KMS-11 (cell line): ENCODE measurements around the gene CEP63.
"Not testable (repeated sequence)": the region's sequence is repeated elsewhere in the genome, so short reads cannot be mapped to it uniquely, and the experiment has no call there.

Experiments
- H2AFZ ChIP-seq: fragments of 200-600 bp; sonication (generic); 2 replicates; pipeline ENCODE4 v1.6.1; 2016; ENCODE audit warnings: antibody characterized with exemption, mixed run types, low read depth
- H3K27ac ChIP-seq: fragments of 200-600 bp; sonication (generic); 2 replicates; pipeline ENCODE4 v1.6.1; 2016; ENCODE audit warnings: mild to moderate bottlenecking, mixed run types
- H3K27me3 ChIP-seq: fragments of 200-600 bp; sonication (generic); 2 replicates; pipeline ENCODE4 v1.6.1; 2017; ENCODE audit warnings: mild to moderate bottlenecking, low read depth, mixed run types, moderate library complexity; ENCODE audit not compliant: insufficient read depth
- H3K36me3 ChIP-seq: fragments of 200-600 bp; sonication (generic); 2 replicates; pipeline ENCODE4 v1.6.1; 2017; ENCODE audit warnings: mild to moderate bottlenecking, mixed run types; ENCODE audit not compliant: insufficient read depth
- H3K4me1 ChIP-seq: fragments of 200-600 bp; sonication (generic); 2 replicates; pipeline ENCODE4 v1.6.1; 2016; ENCODE audit warnings: mild to moderate bottlenecking, low read depth, mixed run types; ENCODE audit not compliant: poor library complexity, severe bottlenecking
- H3K4me2 ChIP-seq: fragments of 200-600 bp; sonication (generic); 2 replicates; pipeline ENCODE4 v1.7.0; 2016; ENCODE audit warnings: mild to moderate bottlenecking, mixed run types
- H3K4me3 ChIP-seq: fragments of 200-600 bp; sonication (generic); IDR thresholded peaks from 2 replicates; pipeline ENCODE4 v1.6.1; 2017; ENCODE audit warnings: low read depth, low read length, mixed read lengths; ENCODE audit not compliant: insufficient read depth
- H3K79me2 ChIP-seq: fragments of 200-600 bp; sonication (generic); 2 replicates; pipeline ENCODE4 v1.6.1; 2016; ENCODE audit warnings: low read depth, mixed run types; ENCODE audit not compliant: insufficient read depth
- H3K9ac ChIP-seq: fragments of 200-600 bp; sonication (generic); 2 replicates; pipeline ENCODE4 v1.6.1; 2016; ENCODE audit warnings: mild to moderate bottlenecking, mixed run types
- H4K20me1 ChIP-seq: fragments of 200-600 bp; sonication (generic); 2 replicates; pipeline ENCODE4 v1.6.1; 2016; ENCODE audit warnings: mild to moderate bottlenecking, mixed run types; ENCODE audit not compliant: insufficient read depth
- TF ChIP-seq, protein P1 (sequence below): fragments of 200-600 bp; sonication (generic); conservative IDR thresholded peaks from 2 replicates; pipeline ENCODE4 v1.6.1; 2017; ENCODE audit warnings: low read depth, mild to moderate bottlenecking, antibody characterized with exemption, low read length, moderate library complexity, mixed read lengths

The CEP63 gene

GRCh38 chr3:134590766-134591165, 104.9 kb downstream of the CEP63 start:
- TF ChIP-seq, protein P1, sequence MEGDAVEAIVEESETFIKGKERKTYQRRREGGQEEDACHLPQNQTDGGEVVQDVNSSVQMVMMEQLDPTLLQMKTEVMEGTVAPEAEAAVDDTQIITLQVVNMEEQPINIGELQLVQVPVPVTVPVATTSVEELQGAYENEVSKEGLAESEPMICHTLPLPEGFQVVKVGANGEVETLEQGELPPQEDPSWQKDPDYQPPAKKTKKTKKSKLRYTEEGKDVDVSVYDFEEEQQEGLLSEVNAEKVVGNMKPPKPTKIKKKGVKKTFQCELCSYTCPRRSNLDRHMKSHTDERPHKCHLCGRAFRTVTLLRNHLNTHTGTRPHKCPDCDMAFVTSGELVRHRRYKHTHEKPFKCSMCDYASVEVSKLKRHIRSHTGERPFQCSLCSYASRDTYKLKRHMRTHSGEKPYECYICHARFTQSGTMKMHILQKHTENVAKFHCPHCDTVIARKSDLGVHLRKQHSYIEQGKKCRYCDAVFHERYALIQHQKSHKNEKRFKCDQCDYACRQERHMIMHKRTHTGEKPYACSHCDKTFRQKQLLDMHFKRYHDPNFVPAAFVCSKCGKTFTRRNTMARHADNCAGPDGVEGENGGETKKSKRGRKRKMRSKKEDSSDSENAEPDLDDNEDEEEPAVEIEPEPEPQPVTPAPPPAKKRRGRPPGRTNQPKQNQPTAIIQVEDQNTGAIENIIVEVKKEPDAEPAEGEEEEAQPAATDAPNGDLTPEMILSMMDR = no peak
- no peaks in the 10 kb centered on the region for H3K4me1 ChIP-seq
- H3K9ac ChIP-seq = no peak overlapping the region
- H3K27ac ChIP-seq = no peak overlapping the region
- H2AFZ ChIP-seq = no peak overlapping the region
- H4K20me1 ChIP-seq = no peaks in the 10 kb centered on the region
- no peak overlapping the region for H3K4me3 ChIP-seq
- no peaks in the 10 kb centered on the region for H3K79me2 ChIP-seq
- H3K36me3 ChIP-seq = no peaks in the 10 kb centered on the region
- H3K27me3 ChIP-seq = no peaks in the 10 kb centered on the region
- no peak overlapping the region for H3K4me2 ChIP-seq

DNA sequence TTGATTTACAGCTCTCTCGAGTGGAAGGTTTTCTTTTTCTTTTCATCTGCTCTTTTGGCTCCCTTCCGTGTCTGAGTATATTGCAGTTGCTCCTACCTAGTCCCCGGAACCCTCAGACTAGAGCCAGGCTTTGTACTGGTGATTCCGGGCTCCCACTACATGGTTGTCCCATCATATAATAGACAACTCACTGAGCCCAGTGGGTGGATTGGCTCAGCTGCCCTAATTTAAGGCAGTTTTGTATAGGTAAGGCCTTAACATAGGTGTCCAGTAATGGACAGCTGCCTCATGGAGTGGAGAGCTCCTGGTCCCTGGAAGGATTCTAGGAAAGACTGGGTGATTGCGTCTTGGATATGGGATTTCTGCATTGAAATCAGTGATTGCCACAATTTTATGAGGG, 106.9 kb downstream of the CEP63 start:
- TF ChIP-seq, protein P1 = no peak
- Histone ChIP-seq H4K20me1 (no peaks in the 10 kb centered on the region), H3K4me1 (no peaks in the 10 kb centered on the region), H3K4me3 (no peak overlapping the region), H3K9ac (no peak overlapping the region), H3K36me3 (no peaks in the 10 kb centered on the region), H3K79me2 (no peaks in the 10 kb centered on the region), H3K27me3 (no peaks in the 10 kb centered on the region), H3K27ac (no peak overlapping the region), H3K4me2 (no peak overlapping the region), H2AFZ (no peak overlapping the region)

DNA sequence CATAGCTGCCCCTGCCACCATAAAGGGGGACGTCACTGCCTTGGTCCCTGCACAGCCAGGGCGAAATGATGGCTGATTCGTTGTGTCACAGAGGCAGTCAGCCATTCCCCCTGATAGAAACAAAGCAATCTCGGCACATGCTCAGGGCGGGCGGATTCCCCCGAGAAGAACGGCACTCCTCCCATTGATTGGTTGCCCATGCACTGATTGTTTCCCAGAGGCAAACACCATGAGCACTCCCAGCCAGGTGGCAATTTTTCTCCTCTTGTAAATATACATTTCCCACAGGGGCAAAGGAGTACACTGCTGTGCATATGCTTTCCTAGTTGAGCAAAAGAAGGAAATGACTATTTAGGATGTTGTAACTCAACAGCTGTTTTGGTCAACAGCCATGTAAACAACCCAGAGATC, 108.5 kb downstream of the CEP63 start:
- no peak overlapping the region for H2AFZ ChIP-seq
- TF ChIP-seq, protein P1 = no peak
- no peaks in the 10 kb centered on the region for H4K20me1 ChIP-seq
- H3K4me2 ChIP-seq = no peak overlapping the region
- H3K27ac ChIP-seq = no peak overlapping the region
- H3K9ac ChIP-seq = no peak overlapping the region
- H3K79me2 ChIP-seq = no peaks in the 10 kb centered on the region
- no peaks in the 10 kb centered on the region for H3K36me3 ChIP-seq
- no peaks in the 10 kb centered on the region for H3K27me3 ChIP-seq
- H3K4me1 ChIP-seq = no peaks in the 10 kb centered on the region
- no peak overlapping the region for H3K4me3 ChIP-seq

- not testable (repeated sequence) for H3K27me3 ChIP-seq, H3K4me3 ChIP-seq, H2AFZ ChIP-seq, H3K79me2 ChIP-seq, H3K4me2 ChIP-seq, H3K9ac ChIP-seq, H4K20me1 ChIP-seq, H3K36me3 ChIP-seq, H3K4me1 ChIP-seq, H3K27ac ChIP-seq
Measured at GRCh38 chr3:134594986-134595385, 109.1 kb downstream of the CEP63 start.

DNA sequence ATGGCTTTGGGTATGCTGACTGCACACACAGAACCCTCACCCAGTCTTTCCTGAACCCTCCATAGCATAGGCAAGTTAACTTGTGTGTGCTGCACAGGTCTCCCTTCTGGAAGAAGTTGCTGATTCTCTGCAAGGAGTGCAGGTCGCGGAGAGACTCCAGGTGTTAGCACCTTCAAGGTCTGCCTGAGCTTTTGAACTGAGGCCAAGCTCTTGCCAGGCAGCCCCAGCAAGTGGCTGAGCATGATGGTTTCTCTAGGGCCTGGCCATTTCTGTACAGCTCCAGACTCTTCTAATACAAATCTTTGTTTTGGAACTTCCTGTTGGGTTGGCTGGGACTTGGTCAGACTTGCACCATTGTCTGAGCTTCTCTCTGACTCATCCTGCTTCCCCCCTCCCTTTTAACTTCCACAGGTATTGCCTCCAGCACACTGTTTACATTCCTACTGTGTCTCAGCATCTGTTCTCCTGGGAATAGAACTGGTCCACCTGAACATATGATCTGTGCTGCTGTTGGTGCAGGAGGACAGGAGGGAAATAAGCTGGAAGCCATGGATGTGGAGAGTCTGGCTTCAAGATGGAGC, 111.6 kb downstream of the CEP63 start:
- H3K36me3 ChIP-seq = no peaks in the 10 kb centered on the region
- H3K27me3 ChIP-seq = no peaks in the 10 kb centered on the region
- no peaks in the 10 kb centered on the region for H3K79me2 ChIP-seq
- no peak overlapping the region for H3K27ac ChIP-seq
- no peak overlapping the region for H3K9ac ChIP-seq
- H3K4me1 ChIP-seq = peaks cover 4% of the 10 kb centered on the region
- no peak overlapping the region for H3K4me2 ChIP-seq
- TF ChIP-seq, protein P1 = no peak
- H3K4me3 ChIP-seq = no peak overlapping the region
- no peaks in the 10 kb centered on the region for H4K20me1 ChIP-seq
- no peak overlapping the region for H2AFZ ChIP-seq
